H1 (cell line): Measurements from ENCODE around the gene POU5F1.

Experiments
- BRCA1 ChIP-seq: IDR thresholded peaks from 2 replicates; pipeline ENCODE4 v1.6.1; 2012; ENCODE audit warnings: low read depth, low read length, improper control_type of control experiment
- CBX5 ChIP-seq: fragments of 300-800, 300-1000 bp; sonication (generic); IDR thresholded peaks from 2 replicates; pipeline ENCODE4 v1.7.1; 2016; ENCODE audit warnings: antibody characterized with exemption, low read length, low read depth
- EP300 ChIP-seq, 2 experiments: IDR thresholded peaks; 1 replicate in 1 of 2; 2 replicates in 1 of 2; pipeline ENCODE4 v1.6.1; 2011 to 2012; ENCODE audit warnings: low read depth in 2 of 2, low read length in 2 of 2, mild to moderate bottlenecking in 2 of 2, borderline replicate concordance in 1 of 2, inconsistent platforms in 1 of 2, moderate library complexity in 1 of 2
- POLR2AphosphoS5 ChIP-seq: IDR thresholded peaks from 2 replicates; pipeline ENCODE4 v1.6.1; 2011; ENCODE audit warnings: low read depth, low read length
- ZNF274 ChIP-seq: IDR thresholded peaks from 2 replicates; pipeline ENCODE4 v1.7.0; 2012; ENCODE audit warnings: low read length, borderline replicate concordance; ENCODE audit errors: extremely low read depth
- TF ChIP-seq, protein P1 (sequence below), 3 experiments: IDR thresholded peaks; 1 replicate in 2 of 3; 2 replicates in 1 of 3; pipeline versions ENCODE4 v1.5.1 to v1.6.1; 2011; ENCODE audit warnings: low read length in 3 of 3, mild to moderate bottlenecking in 3 of 3, inconsistent platforms in 2 of 3, low read depth in 1 of 3, moderate library complexity in 1 of 3; ENCODE audit not compliant: insufficient read depth in 1 of 3; ENCODE audit errors: control extremely low read depth in 1 of 3
- TF ChIP-seq, protein P2 (sequence below): IDR thresholded peaks from 2 replicates; pipeline ENCODE4 v1.6.1; 2012; ENCODE audit warnings: inconsistent platforms
- TF ChIP-seq, protein P3 (sequence below): IDR thresholded peaks from 2 replicates; pipeline ENCODE4 v1.6.1; 2011; ENCODE audit warnings: low read length, improper control_type of control experiment

DNA sequence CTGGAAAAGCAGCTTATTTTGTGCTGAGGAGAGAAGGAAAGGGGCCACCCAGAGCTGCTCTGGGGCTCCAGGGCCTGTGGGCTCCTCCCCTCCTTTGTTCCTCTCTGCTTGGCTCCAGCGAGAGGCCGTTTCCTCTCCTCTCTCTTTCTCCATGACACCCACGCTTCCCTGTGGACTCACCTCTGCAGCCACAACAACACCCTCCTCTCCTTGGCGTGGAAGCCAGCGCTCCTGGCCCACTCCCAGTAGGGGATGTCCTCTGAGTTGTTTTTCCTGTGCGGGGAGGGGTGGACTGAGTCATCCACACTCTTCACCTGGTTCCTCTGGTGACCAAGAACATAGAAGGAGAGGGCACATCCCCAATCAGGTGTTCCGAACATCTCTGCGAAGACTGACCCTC, 45.3 kb downstream of the POU5F1 start:
- no peak for TF ChIP-seq ZNF274
- TF ChIP-seq BRCA1 = no peak
- TF ChIP-seq, protein P1, sequence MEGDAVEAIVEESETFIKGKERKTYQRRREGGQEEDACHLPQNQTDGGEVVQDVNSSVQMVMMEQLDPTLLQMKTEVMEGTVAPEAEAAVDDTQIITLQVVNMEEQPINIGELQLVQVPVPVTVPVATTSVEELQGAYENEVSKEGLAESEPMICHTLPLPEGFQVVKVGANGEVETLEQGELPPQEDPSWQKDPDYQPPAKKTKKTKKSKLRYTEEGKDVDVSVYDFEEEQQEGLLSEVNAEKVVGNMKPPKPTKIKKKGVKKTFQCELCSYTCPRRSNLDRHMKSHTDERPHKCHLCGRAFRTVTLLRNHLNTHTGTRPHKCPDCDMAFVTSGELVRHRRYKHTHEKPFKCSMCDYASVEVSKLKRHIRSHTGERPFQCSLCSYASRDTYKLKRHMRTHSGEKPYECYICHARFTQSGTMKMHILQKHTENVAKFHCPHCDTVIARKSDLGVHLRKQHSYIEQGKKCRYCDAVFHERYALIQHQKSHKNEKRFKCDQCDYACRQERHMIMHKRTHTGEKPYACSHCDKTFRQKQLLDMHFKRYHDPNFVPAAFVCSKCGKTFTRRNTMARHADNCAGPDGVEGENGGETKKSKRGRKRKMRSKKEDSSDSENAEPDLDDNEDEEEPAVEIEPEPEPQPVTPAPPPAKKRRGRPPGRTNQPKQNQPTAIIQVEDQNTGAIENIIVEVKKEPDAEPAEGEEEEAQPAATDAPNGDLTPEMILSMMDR (IDR thresholded peaks at IDR 0.05; ENCODE audit: control extremely low read depth in 1 of 3, insufficient read depth in 1 of 3, low read depth in 1 of 3, low read length in 3 of 3) = no peak
- TF ChIP-seq CBX5 = no peak
- no peak for TF ChIP-seq POLR2AphosphoS5
- TF ChIP-seq EP300 (IDR thresholded peaks at IDR 0.05; ENCODE audit: borderline replicate concordance in 1 of 2, low read depth in 2 of 2, low read length in 2 of 2) = no peak
- TF ChIP-seq, protein P2, sequence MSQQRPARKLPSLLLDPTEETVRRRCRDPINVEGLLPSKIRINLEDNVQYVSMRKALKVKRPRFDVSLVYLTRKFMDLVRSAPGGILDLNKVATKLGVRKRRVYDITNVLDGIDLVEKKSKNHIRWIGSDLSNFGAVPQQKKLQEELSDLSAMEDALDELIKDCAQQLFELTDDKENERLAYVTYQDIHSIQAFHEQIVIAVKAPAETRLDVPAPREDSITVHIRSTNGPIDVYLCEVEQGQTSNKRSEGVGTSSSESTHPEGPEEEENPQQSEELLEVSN = no peak
- TF ChIP-seq, protein P3, sequence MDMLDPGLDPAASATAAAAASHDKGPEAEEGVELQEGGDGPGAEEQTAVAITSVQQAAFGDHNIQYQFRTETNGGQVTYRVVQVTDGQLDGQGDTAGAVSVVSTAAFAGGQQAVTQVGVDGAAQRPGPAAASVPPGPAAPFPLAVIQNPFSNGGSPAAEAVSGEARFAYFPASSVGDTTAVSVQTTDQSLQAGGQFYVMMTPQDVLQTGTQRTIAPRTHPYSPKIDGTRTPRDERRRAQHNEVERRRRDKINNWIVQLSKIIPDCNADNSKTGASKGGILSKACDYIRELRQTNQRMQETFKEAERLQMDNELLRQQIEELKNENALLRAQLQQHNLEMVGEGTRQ = no peak
